HCT116 (cell line): ENCODE data around the gene TBX20.
"Not testable (repeated sequence)": the region's sequence is repeated elsewhere in the genome, so short reads cannot be mapped to it uniquely, and the experiment has no call there.

Source experiments
- CTCF ChIP-seq, 3 experiments: fragments of 200-600 bp in 1 of 3; sonication (generic) in 1 of 3; IDR thresholded peaks in 2 of 3; conservative IDR thresholded peaks in 1 of 3; 2 replicates each; pipeline ENCODE4 v1.5.1; 2012 to 2017; ENCODE audit warnings: low read depth in 2 of 3, low read length in 2 of 3, antibody characterized with exemption in 1 of 3, borderline replicate concordance in 1 of 3, control low read depth in 1 of 3, mild to moderate bottlenecking in 1 of 3, mixed read lengths in 1 of 3, mixed run types in 1 of 3, moderate library complexity in 1 of 3; ENCODE audit not compliant: insufficient read depth in 1 of 3
- EGR1 ChIP-seq: IDR thresholded peaks from 2 replicates; pipeline ENCODE4 v1.6.1; 2012; ENCODE audit warnings: low read depth
- ELF1 ChIP-seq: IDR thresholded peaks from 2 replicates; pipeline ENCODE4 v1.6.1; 2012; ENCODE audit warnings: low read depth, borderline replicate concordance
- EZH2 ChIP-seq: fragments of 200-600 bp; sonication (generic); IDR thresholded peaks from 2 replicates; pipeline ENCODE4 v1.6.1; 2017; ENCODE audit warnings: antibody characterized with exemption, mixed run types
- JUND ChIP-seq: IDR thresholded peaks from 2 replicates; pipeline ENCODE4 v1.6.1; 2012
- POLR2A ChIP-seq: IDR thresholded peaks from 2 replicates; pipeline ENCODE4 v1.7.0; 2011; ENCODE audit warnings: borderline replicate concordance; ENCODE audit not compliant: insufficient read depth, insufficient read length; ENCODE audit errors: extremely low read depth
- POLR2AphosphoS5 ChIP-seq: IDR thresholded peaks from 2 replicates; pipeline ENCODE4 v1.6.1; 2011; ENCODE audit warnings: mild to moderate bottlenecking, low read depth, low read length, moderate library complexity
- RAD21 ChIP-seq: IDR thresholded peaks from 2 replicates; pipeline ENCODE4 v1.6.1; 2012; ENCODE audit warnings: low read depth, mild to moderate bottlenecking
- REST ChIP-seq: IDR thresholded peaks from 2 replicates; pipeline ENCODE4 v1.6.1; 2012; ENCODE audit warnings: low read depth
- SIN3A ChIP-seq: IDR thresholded peaks from 2 replicates; pipeline ENCODE4 v1.6.1; 2012; ENCODE audit warnings: low read depth
- SRF ChIP-seq: IDR thresholded peaks from 2 replicates; pipeline ENCODE4 v1.6.1; 2012; ENCODE audit warnings: low read depth
- ZBTB33 ChIP-seq: IDR thresholded peaks from 2 replicates; pipeline ENCODE4 v1.6.1; 2011; ENCODE audit warnings: mild to moderate bottlenecking, low read length, moderate library complexity; ENCODE audit not compliant: insufficient replicate concordance; ENCODE audit errors: extremely low read depth

GRCh38 chr7:35186751-35187150 lies 67.1 kb downstream of the TBX20 start:
- TF ChIP-seq CTCF (IDR thresholded peaks at IDR 0.05 in 2 of 3, conservative IDR thresholded peaks at IDR 0.05 in 1 of 3; ENCODE audit: borderline replicate concordance in 1 of 3, insufficient read depth in 1 of 3, low read depth in 2 of 3, low read length in 2 of 3); POLR2A; REST; EZH2; SIN3A; RAD21; ELF1; ZBTB33; POLR2AphosphoS5; JUND; SRF; EGR1: not testable (repeated sequence)
